Lower lobe of right lung (tissue), 2 donors: ENCODE data around the gene OR13C4. TPM values are rescaled to one million over a fixed set of nuclear protein-coding genes. Genes with fewer than 3 reads are reported as not detected.

Source experiments
- ATAC-seq, 2 donors: fragments of 200-7000 bp; cut with Tn5 transposase; one replicate each; pipeline ENCODE4 v1.9.1; 2020 to 2022; ENCODE audit warnings: mild to moderate bottlenecking in 2 of 2, moderate library complexity in 2 of 2
- DNase-seq: peaks from one replicate; pipeline ENCODE4 v3.0.0-alpha.2; 2020
- H3K27ac ChIP-seq: fragments of 200-600 bp; one replicate; pipeline ENCODE4 v1.8.0; 2022
- H3K27me3 ChIP-seq: fragments of 200-600 bp; one replicate; pipeline ENCODE4 v1.8.0; 2022; ENCODE audit warnings: low read depth
- H3K36me3 ChIP-seq: fragments of 200-600 bp; one replicate; pipeline ENCODE4 v1.8.0; 2022; ENCODE audit warnings: mild to moderate bottlenecking
- H3K4me1 ChIP-seq: fragments of 200-600 bp; one replicate; pipeline ENCODE4 v1.8.0; 2022
- H3K4me3 ChIP-seq: fragments of 200-600 bp; one replicate; pipeline ENCODE4 v1.8.0; 2022; ENCODE audit warnings: mild to moderate bottlenecking
- H3K9me3 ChIP-seq: fragments of 200-600 bp; one replicate; pipeline ENCODE4 v1.8.0; 2022
- intact Hi-C: fragments of 100-400 bp; cut with DNase I; formaldehyde crosslinking; loops from one replicate; pipeline ENCODE4 v1.11.0; 2022
- long read RNA-seq: library from polyadenylated mRNA; unstranded; transcript quantifications from one replicate; pipeline ENCODE4 v2.0.0, GENCODE V29; 2021
- total RNA-seq: library from RNA; stranded (reverse); fragmentation: NEBNext Ultra II Directional; extraction: Animal tissue kit (Norgen Biotek cat#: 25700); gene quantifications from one replicate; pipeline ENCODE4 v1.2.1, GENCODE V29; 2021
- TF ChIP-seq, protein P1 (sequence below): fragments of 200-600 bp; IDR thresholded peaks from one replicate; pipeline ENCODE4 v1.8.0; 2022; ENCODE audit warnings: antibody characterized with exemption, mild to moderate bottlenecking
- donor health status: DM: no; HTN: yes; CAD: no; lungs with severe emphysema.

The OR13C4 gene
- not detected for total RNA-seq
- long read RNA-seq = 0 reads

DNA sequence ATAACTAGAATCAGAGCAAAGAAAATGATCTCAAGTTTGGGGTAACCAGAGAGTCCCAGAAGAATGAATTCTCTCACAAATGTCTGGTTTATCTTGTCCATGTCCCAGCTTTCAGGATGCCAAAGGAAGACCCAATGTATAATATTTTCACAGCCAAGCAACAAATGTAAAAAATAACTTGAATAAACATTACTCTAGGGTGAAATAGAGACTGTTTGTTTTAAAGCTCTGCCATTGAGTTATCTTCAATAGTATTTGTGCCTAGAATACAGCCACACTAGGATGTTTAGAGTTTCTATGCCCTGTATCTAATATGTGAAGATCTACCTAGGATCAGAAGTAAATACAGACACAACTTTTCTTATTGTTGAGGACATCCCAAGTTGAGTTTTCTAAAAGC, at the start of gene OR13C4:
TSS of gene OR13C4 (minus strand) at position 101 of the 400 bp plus-strand sequence. CDS start at position 101, 0 bp downstream.
- Histone ChIP-seq H3K36me3 (no peaks in the 10 kb centered on the region), H3K27me3 (no peaks in the 10 kb centered on the region), H3K9me3 (no peaks in the 10 kb centered on the region), H3K4me3 (no peak within 1 kb of the TSS), H3K4me1 (no peaks in the 10 kb centered on the region), H3K27ac (no peak within 1 kb of the TSS)
- DNase-seq (no peak), ATAC-seq (no peak)
- intact Hi-C loops = no loop called here
- TF ChIP-seq, protein P1, sequence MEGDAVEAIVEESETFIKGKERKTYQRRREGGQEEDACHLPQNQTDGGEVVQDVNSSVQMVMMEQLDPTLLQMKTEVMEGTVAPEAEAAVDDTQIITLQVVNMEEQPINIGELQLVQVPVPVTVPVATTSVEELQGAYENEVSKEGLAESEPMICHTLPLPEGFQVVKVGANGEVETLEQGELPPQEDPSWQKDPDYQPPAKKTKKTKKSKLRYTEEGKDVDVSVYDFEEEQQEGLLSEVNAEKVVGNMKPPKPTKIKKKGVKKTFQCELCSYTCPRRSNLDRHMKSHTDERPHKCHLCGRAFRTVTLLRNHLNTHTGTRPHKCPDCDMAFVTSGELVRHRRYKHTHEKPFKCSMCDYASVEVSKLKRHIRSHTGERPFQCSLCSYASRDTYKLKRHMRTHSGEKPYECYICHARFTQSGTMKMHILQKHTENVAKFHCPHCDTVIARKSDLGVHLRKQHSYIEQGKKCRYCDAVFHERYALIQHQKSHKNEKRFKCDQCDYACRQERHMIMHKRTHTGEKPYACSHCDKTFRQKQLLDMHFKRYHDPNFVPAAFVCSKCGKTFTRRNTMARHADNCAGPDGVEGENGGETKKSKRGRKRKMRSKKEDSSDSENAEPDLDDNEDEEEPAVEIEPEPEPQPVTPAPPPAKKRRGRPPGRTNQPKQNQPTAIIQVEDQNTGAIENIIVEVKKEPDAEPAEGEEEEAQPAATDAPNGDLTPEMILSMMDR = no peak

DNA sequence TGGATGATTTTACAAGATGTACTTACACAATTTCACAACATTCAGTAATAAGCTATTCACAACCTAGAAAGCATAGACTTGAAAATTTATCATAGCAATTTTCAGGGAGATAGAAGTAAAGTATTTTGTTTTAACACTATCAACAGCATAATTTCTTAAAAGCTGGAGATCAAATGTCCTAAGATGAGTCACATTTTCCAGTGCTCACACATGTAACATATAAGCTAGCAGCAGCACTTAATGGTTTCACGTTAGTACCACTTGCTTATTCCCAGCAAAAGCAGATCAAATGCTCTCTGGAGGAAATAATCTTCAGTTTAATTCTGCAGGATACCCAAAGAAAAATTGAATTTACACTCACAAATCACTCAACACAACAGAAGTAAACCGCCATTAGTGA, 48.4 kb upstream of the OR13C4 start:
- no peak overlapping the region for H3K27ac ChIP-seq
- DNase-seq (no peak), ATAC-seq (no peak)
- H3K9me3 ChIP-seq = no peaks in the 10 kb centered on the region
- intact Hi-C loops = no loop called here
- H3K4me3 ChIP-seq = no peak overlapping the region
- no peaks in the 10 kb centered on the region for H3K27me3 ChIP-seq
- TF ChIP-seq, protein P1 = no peak
- H3K36me3 ChIP-seq = no peaks in the 10 kb centered on the region
- no peaks in the 10 kb centered on the region for H3K4me1 ChIP-seq

DNA sequence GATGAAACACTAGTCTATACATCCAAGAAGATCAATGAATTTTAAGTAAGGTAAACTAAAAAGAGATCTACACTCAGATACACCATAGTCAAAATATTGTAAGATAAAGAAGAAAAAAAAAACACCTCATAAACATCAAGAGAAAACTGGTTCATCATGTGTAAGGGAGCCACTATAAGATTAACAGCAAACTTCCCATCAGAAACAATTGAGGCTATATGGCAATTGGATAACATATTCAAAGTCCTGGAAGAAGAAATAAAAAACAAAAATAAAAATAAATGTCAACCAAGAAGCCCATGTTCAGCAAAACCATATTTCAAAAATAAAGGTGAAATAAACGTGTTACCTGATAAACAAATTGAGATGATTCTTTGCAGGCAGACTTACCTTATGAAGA, 45.6 kb upstream of the OR13C4 start:
- H3K9me3 ChIP-seq = no peaks in the 10 kb centered on the region
- H3K27ac ChIP-seq = no peak overlapping the region
- intact Hi-C loops = no loop called here
- no peak overlapping the region for H3K4me3 ChIP-seq
- H3K36me3 ChIP-seq = no peaks in the 10 kb centered on the region
- H3K4me1 ChIP-seq = no peaks in the 10 kb centered on the region
- H3K27me3 ChIP-seq = no peaks in the 10 kb centered on the region
- TF ChIP-seq, protein P1 = no peak
- ATAC-seq (no peak), DNase-seq (no peak)

DNA sequence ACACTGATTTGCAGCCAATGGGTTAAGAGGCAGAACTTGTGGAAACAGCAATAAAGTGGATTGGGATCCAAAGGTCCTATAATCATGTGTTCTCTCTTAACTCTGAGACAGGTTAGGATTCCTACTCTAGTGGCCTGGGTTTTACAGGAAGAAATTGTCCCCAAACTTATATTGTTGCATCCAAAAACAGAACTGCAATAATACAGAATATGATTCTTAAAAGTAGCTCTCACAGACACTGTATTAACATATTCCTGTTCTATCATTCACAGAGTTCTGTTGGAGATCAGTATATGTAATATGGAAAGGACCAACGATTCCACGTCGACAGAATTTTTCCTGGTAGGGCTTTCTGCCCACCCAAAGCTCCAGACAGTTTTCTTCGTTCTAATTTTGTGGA, 41.9 kb upstream of the OR13C4 start, which contains the start of gene OR13C8:
TSS of gene OR13C8 (plus strand) at position 301 of the 400 bp plus-strand sequence. CDS start at position 301, 0 bp downstream.
- no peak for ATAC-seq
- Histone ChIP-seq H3K9me3 (no peaks in the 10 kb centered on the region), H3K36me3 (no peaks in the 10 kb centered on the region), H3K4me3 (no peak within 1 kb of the TSS), H3K27me3 (no peaks in the 10 kb centered on the region), H3K27ac (no peak within 1 kb of the TSS), H3K4me1 (no peaks in the 10 kb centered on the region)
- no peak for DNase-seq
- TF ChIP-seq, protein P1 = no peak
- intact Hi-C loops = no loop called here

DNA sequence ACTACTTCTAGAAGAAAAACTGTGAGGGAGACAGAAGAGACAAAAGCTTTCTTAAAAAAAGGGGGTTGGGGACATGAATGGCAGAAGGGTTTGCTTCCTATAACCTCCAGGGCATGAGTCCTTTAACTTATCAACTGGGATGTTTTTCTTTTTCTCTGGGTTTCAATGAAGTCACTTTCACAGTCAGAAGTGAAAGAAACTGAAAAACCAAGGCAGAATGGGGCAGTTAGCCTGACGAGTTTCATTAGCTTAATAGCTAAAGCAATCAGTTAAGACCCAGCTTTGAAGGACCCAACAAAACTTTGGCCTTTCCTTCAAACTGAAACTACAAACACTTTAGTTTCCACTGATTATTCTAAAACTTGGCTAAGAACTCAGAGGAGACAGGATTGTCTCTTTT, 37.3 kb upstream of the OR13C4 start:
- Histone ChIP-seq H3K9me3 (no peaks in the 10 kb centered on the region), H3K27me3 (no peaks in the 10 kb centered on the region), H3K36me3 (no peaks in the 10 kb centered on the region), H3K4me1 (no peaks in the 10 kb centered on the region), H3K4me3 (no peak overlapping the region), H3K27ac (no peak overlapping the region)
- intact Hi-C loops = no loop called here
- DNase-seq (no peak), ATAC-seq (no peak)
- TF ChIP-seq, protein P1 = no peak
